Measurements from ENCODE around the gene CPNE6.

- TF ChIP-seq CTCF (IDR thresholded peaks at IDR 0.05) (no peak), POLR2A (IDR thresholded peaks at IDR 0.05) (no peak)
These were observed 18.5 kb downstream of the CPNE6 start for GRCh38 chr14:24089890-24090289.

All from uterus (tissue), 2 donors.